ENCODE results near the gene MRPL14.

GRCh38 chr6:44081753-44082152 lies 45.5 kb downstream of the MRPL14 start:
- TF ChIP-seq HDAC2 (IDR thresholded peaks at IDR 0.05) (no peak), ZNF12 (CRISPR knock-in tag; IDR thresholded peaks at IDR 0.05) (no peak)

All from K562 (cell line).